ELF-1 (cell line): ENCODE results near the gene C22orf39.

Experiments used
- DNase-seq: peaks from one replicate; pipeline ENCODE4 v3.0.0-alpha.2; 2016; ENCODE audit warnings: low read depth, low spot score

C22orf39 gene

DNA sequence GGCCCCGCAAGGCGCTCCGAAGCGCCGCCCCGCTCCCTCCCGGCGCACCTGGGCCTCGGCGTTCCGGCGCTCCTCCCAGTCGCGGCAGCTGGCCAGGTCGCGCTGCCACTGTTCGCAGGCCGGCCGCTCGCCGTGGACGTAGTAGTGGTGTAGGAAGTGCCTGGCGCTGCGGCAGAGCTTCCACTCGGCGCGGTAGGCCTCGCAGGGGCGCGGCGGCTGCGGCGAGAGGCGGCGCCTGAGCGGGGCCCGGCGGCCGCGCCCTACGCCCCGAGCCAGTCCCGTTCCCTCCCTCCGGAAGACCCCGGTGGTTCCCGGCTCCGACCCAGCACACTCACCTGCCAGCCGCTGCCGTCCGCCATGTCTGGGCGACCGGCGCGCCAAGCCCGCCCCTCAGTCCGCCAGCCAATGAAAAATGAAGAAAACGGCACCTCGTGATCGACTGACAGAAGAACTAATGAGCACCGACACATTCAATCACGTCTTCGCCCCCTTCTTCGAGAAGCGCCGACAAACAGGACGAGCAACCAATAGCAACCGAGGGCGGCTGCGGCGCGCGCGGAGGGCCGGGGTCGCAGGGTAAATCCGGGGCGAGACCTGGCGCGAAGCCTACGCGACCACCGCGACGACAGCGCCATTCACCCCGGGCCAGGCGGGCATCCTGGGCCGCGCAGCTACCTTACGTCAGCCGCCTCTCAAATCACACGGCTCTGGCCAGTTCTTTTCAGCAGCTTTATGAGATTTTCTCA is at the start of gene C22orf39:
Gene C22orf39 (minus strand): TSS at position 382 of the 746 bp plus-strand sequence. CDS start 23 bp downstream, at position 359.
- peak; percentile 97 for DNase-seq

DNA sequence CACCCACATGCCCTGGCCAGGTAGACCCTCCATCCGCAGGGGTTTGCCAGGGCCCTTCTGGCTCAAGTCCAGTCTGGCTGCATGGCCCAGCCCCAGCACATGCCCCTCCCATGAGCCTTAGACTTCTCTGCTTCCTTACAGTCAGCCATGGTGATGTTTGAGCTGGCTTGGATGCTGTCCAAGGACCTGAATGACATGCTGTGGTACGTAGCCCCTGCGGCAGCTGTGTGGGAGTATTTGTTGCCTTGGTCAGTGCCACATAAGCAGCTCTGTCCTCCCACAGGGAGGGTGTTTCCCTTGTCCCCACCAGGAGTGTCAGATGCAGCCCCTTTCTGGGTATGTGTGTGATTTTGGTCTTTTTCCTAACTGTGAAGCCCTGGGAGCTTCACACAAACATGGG is 49.7 kb upstream of the C22orf39 start:
- DNase-seq: no peak

DNA sequence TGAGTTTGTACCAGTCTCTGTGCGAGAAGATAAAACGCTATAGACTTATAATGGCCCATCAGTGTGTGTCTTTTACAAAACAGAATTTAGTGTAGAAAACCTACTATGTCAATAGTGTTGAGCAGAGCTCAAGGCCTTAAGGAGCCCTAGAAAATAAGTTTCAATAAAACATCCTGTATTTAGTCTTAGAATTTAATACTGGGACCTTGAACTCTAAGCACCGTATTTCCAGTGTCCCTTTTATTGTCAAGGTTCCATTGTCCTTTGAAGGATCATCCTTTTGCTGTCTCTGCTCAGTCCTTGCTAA is 48.8 kb upstream of the C22orf39 start:
- DNase-seq: no peak

GRCh38 chr22:19495562-19496323 is 48.2 kb upstream of the C22orf39 start:
- DNase-seq: no peak

- DNase-seq: no peak
Measured at GRCh38 chr22:19494676-19495173, 47.2 kb upstream of the C22orf39 start.

- DNase-seq: no peak
Measured at GRCh38 chr22:19494001-19494560, 46.6 kb upstream of the C22orf39 start.

GRCh38 chr22:19492504-19493174 is 45.1 kb upstream of the C22orf39 start:
- no peak for DNase-seq

- DNase-seq: no peak
Measured at GRCh38 chr22:19490628-19491230, 43.2 kb upstream of the C22orf39 start.

- DNase-seq: no peak
Measured at GRCh38 chr22:19488884-19489843, 41.7 kb upstream of the C22orf39 start.

- DNase-seq: no peak
Measured at GRCh38 chr22:19488285-19488684, 40.8 kb upstream of the C22orf39 start.

DNA sequence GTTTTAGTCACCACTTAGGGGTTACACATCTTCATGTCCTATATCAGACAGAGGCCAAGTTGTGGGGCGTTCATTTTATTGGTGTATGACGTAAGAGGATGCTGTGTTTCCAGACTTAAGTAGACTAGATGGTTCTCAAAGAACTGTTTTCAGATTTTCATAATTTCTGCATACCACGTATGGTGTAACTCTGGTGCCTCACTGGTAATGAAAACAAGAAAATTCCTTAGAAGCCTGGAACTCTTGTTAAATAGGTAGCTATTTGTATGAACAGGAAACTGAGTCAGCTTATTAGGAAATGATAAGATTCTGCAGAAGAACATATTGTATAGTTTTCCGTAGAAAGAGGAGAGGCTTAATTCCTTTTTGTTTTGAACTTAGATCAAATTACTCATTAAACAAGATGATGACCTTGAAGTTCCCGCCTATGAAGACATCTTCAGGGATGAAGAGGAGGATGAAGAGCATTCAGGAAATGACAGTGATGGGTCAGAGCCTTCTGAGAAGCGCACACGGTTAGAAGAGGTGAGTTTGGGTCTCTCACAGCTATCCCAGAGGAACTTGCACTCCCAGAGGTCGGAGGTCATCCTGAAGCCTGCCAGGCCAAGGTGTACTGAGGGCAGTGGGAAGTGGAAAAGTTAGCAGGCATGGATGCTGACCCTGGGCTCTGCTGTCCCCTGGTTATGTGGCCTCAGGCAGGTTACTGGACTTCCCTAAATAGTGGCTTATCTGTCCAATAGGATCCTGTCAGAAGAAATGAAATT is 36.2 kb upstream of the C22orf39 start:
- DNase-seq: no peak

DNA sequence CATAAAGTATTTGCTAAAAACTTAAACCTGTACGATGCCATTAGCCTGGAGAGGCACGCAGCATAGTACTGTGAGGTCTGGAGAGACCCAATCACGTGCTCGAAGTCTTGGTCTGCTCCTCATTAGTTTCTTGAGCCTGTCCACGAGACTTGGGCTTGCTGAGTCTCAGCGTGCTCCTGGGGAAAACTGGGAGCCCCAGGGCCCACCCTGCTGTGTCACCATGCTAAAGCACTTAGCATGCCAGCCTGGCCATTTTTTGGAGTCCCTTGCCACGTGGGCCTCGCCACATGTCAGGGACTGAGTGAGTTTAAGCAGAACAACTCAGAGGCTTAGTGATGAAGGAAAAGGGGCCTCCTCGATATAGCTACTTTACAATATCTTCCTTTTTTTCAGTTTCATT is 34.8 kb upstream of the C22orf39 start:
- DNase-seq: no peak

DNA sequence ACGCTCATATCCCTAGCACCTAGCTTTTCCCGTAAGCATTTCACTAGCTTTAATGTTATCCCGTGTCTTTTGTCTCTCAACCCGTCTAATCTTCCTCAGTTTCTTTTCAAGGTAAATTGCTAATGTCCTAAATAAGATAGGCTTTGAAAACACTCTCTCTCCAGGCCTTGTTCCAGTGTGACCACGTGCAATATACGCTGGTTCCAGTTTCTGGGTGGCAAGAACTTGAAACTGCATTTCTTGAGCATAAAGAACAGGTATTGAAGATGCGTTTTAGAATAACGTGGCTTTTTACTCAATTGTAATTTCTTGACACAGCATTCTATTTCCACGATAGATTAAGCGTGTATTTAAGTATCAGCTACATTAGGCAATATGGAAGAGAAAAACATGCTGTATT is 33.3 kb upstream of the C22orf39 start:
- DNase-seq: no peak

- no peak for DNase-seq
Measured at GRCh38 chr22:19480173-19480568, 32.7 kb upstream of the C22orf39 start.

- peak; percentile 99 for DNase-seq
Measured at GRCh38 chr22:19479355-19480172, 32.1 kb upstream of the C22orf39 start, which contains the start of gene CDC45. Gene CDC45, plus strand, starts transcription at chr22:19479920. Its CDS starts 49 bp downstream, at chr22:19479969.

DNA sequence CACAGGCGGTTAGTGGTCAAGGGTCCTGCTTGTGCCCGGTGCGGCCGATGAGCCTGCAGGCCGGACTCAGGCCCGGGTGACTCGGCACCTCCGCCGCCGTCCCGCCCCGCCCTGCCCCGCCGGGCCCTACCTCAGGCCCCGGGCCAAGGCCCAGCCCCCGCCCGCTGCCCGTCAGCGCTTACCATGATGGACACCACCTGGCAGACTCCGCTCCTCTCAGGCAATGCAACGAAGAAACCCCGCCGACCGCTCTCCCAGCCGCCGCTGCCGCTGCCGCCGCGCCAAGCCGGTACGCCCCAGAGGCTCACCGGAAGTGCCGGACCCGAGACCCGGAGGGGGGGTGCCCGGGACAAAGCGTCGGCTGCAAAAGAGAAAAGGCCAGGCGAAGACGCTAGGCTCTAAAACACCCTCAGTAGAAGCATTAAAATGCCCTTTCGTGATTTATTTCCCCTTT is 31.4 kb upstream of the C22orf39 start, which contains the start of gene UFD1:
Gene UFD1 (minus strand): TSS at position 293 of the 454 bp plus-strand sequence. CDS start 108 bp downstream, at position 185.
- peak; percentile 90 for DNase-seq

DNA sequence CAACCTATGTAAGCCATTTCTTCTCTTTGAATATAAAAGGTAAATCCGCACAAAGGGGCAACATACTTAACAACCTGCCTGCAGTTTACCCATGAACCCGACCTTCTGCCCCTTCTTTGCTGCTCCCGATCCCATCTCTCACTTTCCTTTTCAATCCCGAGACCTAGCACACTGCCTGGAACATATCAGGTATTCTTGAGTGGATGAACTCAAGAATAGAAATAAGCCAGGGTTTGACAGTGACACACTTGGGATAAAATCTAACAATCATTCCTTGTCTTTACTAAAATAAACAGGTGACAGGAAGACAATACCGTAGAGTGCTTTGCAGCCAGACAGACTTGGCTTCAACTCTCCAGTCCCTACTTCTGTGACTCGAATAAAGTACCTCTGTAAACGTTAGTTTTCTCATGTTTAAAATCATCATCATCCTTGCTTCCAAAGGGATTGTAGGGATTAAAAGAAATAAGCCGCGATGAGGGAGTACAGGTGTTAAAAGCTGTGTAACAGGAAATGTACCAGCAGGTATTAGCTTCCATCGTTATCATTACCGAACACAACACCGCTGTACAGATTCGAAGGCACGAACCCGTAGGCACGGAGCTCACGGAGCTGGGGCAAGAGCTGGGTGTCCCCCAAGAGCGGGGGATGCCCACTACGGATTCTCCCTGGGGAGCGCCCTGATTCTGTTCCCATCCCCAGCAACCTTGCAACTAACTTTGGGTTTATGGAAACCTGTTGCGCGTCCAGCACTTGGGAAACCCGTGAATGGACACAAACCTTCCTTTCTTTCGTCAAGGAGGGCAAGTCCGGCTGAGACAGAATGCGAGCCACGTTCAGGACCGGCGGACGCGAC is 30.8 kb upstream of the C22orf39 start:
- DNase-seq: no peak
